ENCODE measurements around the gene SDCBP2.

Gene SDCBP2

GRCh38 chr20:1323256-1323655 is 5.7 kb downstream of the SDCBP2 start (continued):
- TF ChIP-seq ZFP30 (CRISPR knock-in tag; IDR thresholded peaks at IDR 0.05), result no peak
- TF ChIP-seq OSR1 (CRISPR knock-in tag; IDR thresholded peaks at IDR 0.05), result no peak
- TF ChIP-seq ZNF8 (CRISPR knock-in tag; IDR thresholded peaks at IDR 0.05), result no peak

GRCh38 chr20:1322511-1323245 is 6.3 kb downstream of the SDCBP2 start:
- no peak for TF ChIP-seq GLIS3 (CRISPR knock-in tag; IDR thresholded peaks at IDR 0.05)
- 0 out of 2 replicates have a peak, but pooled peaks have one; percentile 13 for TF ChIP-seq CSDC2 (CRISPR knock-in tag; IDR thresholded peaks at IDR 0.05)
- peak; percentile 67 for ATAC-seq

- ATAC-seq, result no peak
- TF ChIP-seq GLIS3 (CRISPR knock-in tag; IDR thresholded peaks at IDR 0.05) (no peak), BACH2 (CRISPR knock-in tag; IDR thresholded peaks at IDR 0.05; ENCODE audit: borderline replicate concordance) (no peak), ISL1 (CRISPR knock-in tag; IDR thresholded peaks at IDR 0.05) (no peak), SNAI2 (CRISPR knock-in tag; IDR thresholded peaks at IDR 0.05) (no peak), ESRRG (CRISPR knock-in tag; IDR thresholded peaks at IDR 0.05) (no peak), TOX (CRISPR knock-in tag; IDR thresholded peaks at IDR 0.05; ENCODE audit: borderline replicate concordance) (no peak), RARB (CRISPR knock-in tag; IDR thresholded peaks at IDR 0.05) (no peak), OSR1 (CRISPR knock-in tag; IDR thresholded peaks at IDR 0.05) (no peak), TCF4 (CRISPR knock-in tag; IDR thresholded peaks at IDR 0.05; ENCODE audit: borderline replicate concordance) (no peak), ZNF70 (CRISPR knock-in tag; IDR thresholded peaks at IDR 0.05) (no peak), ZC3H10 (CRISPR knock-in tag; IDR thresholded peaks at IDR 0.05) (no peak), CSDC2 (CRISPR knock-in tag; IDR thresholded peaks at IDR 0.05) (no peak), PPARA (CRISPR knock-in tag; IDR thresholded peaks at IDR 0.05; ENCODE audit: borderline replicate concordance) (no peak), ZFP30 (CRISPR knock-in tag; IDR thresholded peaks at IDR 0.05) (no peak)
- TF ChIP-seq, protein P1, sequence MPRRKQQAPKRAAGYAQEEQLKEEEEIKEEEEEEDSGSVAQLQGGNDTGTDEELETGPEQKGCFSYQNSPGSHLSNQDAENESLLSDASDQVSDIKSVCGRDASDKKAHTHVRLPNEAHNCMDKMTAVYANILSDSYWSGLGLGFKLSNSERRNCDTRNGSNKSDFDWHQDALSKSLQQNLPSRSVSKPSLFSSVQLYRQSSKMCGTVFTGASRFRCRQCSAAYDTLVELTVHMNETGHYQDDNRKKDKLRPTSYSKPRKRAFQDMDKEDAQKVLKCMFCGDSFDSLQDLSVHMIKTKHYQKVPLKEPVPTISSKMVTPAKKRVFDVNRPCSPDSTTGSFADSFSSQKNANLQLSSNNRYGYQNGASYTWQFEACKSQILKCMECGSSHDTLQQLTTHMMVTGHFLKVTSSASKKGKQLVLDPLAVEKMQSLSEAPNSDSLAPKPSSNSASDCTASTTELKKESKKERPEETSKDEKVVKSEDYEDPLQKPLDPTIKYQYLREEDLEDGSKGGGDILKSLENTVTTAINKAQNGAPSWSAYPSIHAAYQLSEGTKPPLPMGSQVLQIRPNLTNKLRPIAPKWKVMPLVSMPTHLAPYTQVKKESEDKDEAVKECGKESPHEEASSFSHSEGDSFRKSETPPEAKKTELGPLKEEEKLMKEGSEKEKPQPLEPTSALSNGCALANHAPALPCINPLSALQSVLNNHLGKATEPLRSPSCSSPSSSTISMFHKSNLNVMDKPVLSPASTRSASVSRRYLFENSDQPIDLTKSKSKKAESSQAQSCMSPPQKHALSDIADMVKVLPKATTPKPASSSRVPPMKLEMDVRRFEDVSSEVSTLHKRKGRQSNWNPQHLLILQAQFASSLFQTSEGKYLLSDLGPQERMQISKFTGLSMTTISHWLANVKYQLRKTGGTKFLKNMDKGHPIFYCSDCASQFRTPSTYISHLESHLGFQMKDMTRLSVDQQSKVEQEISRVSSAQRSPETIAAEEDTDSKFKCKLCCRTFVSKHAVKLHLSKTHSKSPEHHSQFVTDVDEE (CRISPR knock-in tag; IDR thresholded peaks at IDR 0.05), result no peak
- TF ChIP-seq, protein P2, sequence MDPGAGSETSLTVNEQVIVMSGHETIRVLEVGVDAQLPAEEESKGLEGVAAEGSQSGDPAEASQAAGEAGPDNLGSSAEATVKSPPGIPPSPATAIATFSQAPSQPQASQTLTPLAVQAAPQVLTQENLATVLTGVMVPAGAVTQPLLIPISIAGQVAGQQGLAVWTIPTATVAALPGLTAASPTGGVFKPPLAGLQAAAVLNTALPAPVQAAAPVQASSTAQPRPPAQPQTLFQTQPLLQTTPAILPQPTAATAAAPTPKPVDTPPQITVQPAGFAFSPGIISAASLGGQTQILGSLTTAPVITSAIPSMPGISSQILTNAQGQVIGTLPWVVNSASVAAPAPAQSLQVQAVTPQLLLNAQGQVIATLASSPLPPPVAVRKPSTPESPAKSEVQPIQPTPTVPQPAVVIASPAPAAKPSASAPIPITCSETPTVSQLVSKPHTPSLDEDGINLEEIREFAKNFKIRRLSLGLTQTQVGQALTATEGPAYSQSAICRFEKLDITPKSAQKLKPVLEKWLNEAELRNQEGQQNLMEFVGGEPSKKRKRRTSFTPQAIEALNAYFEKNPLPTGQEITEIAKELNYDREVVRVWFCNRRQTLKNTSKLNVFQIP (CRISPR knock-in tag; IDR thresholded peaks at IDR 0.05; ENCODE audit: borderline replicate concordance, low read depth), result no peak
- TF ChIP-seq, protein P3, sequence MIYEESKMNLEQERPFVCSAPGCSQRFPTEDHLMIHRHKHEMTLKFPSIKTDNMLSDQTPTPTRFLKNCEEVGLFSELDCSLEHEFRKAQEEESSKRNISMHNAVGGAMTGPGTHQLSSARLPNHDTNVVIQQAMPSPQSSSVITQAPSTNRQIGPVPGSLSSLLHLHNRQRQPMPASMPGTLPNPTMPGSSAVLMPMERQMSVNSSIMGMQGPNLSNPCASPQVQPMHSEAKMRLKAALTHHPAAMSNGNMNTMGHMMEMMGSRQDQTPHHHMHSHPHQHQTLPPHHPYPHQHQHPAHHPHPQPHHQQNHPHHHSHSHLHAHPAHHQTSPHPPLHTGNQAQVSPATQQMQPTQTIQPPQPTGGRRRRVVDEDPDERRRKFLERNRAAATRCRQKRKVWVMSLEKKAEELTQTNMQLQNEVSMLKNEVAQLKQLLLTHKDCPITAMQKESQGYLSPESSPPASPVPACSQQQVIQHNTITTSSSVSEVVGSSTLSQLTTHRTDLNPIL (CRISPR knock-in tag; IDR thresholded peaks at IDR 0.05; ENCODE audit: low read depth), result no peak
Measured at GRCh38 chr20:1321654-1321939, 7.3 kb downstream of the SDCBP2 start.

- ATAC-seq, result no peak
Measured at GRCh38 chr20:1320902-1321653, 7.9 kb downstream of the SDCBP2 start.

More at GRCh38 chr20:1320902-1321653, 7.9 kb downstream of the SDCBP2 start:
- TF ChIP-seq, protein P4, sequence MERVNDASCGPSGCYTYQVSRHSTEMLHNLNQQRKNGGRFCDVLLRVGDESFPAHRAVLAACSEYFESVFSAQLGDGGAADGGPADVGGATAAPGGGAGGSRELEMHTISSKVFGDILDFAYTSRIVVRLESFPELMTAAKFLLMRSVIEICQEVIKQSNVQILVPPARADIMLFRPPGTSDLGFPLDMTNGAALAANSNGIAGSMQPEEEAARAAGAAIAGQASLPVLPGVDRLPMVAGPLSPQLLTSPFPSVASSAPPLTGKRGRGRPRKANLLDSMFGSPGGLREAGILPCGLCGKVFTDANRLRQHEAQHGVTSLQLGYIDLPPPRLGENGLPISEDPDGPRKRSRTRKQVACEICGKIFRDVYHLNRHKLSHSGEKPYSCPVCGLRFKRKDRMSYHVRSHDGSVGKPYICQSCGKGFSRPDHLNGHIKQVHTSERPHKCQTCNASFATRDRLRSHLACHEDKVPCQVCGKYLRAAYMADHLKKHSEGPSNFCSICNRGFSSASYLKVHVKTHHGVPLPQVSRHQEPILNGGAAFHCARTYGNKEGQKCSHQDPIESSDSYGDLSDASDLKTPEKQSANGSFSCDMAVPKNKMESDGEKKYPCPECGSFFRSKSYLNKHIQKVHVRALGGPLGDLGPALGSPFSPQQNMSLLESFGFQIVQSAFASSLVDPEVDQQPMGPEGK (CRISPR knock-in tag; IDR thresholded peaks at IDR 0.05; ENCODE audit: borderline replicate concordance), result no peak
- TF ChIP-seq, protein P1 (CRISPR knock-in tag; IDR thresholded peaks at IDR 0.05), result no peak
- TF ChIP-seq ZNF8 (CRISPR knock-in tag; IDR thresholded peaks at IDR 0.05), result no peak
- no peak for TF ChIP-seq CSDC2 (CRISPR knock-in tag; IDR thresholded peaks at IDR 0.05)
- no peak for TF ChIP-seq ZFP30 (CRISPR knock-in tag; IDR thresholded peaks at IDR 0.05)
- TF ChIP-seq, protein P2 (CRISPR knock-in tag; IDR thresholded peaks at IDR 0.05; ENCODE audit: borderline replicate concordance, low read depth), result no peak
- TF ChIP-seq, protein P3 (CRISPR knock-in tag; IDR thresholded peaks at IDR 0.05; ENCODE audit: low read depth), result no peak
- no peak for TF ChIP-seq GLIS3 (CRISPR knock-in tag; IDR thresholded peaks at IDR 0.05)
- TF ChIP-seq TOX (CRISPR knock-in tag; IDR thresholded peaks at IDR 0.05; ENCODE audit: borderline replicate concordance), result no peak
- TF ChIP-seq RARB (CRISPR knock-in tag; IDR thresholded peaks at IDR 0.05), result no peak
- no peak for TF ChIP-seq SNAI2 (CRISPR knock-in tag; IDR thresholded peaks at IDR 0.05)
- TF ChIP-seq BACH2 (CRISPR knock-in tag; IDR thresholded peaks at IDR 0.05; ENCODE audit: borderline replicate concordance), result no peak
- TF ChIP-seq PPARA (CRISPR knock-in tag; IDR thresholded peaks at IDR 0.05; ENCODE audit: borderline replicate concordance), result no peak
- no peak for TF ChIP-seq TCF4 (CRISPR knock-in tag; IDR thresholded peaks at IDR 0.05; ENCODE audit: borderline replicate concordance)
